Inflammatory macrophage treated with lipopolysaccharide for 1 hour (primary cell): Measurements from ENCODE around the gene GPATCH11.

Source experiments
- DNase-seq, 2 donors: peaks; one replicate each; pipeline ENCODE4 v3.0.0-alpha.2; 2020 to 2022

Gene GPATCH11

GRCh38 chr2:37083873-37084794 is at the start of gene GPATCH11, which contains the start of gene HEATR5B:
TSS of gene GPATCH11 (plus strand) at chr2:37084518. CDS start at chr2:37088382, 3,864 bp downstream.
TSS of gene HEATR5B (minus strand) at chr2:37084372. CDS start at chr2:37083414, 958 bp downstream.
- peak; percentile 96 to 97 for DNase-seq

GRCh38 chr2:37037771-37038170 is 46.5 kb upstream of the GPATCH11 start:
- no peak for DNase-seq

DNA sequence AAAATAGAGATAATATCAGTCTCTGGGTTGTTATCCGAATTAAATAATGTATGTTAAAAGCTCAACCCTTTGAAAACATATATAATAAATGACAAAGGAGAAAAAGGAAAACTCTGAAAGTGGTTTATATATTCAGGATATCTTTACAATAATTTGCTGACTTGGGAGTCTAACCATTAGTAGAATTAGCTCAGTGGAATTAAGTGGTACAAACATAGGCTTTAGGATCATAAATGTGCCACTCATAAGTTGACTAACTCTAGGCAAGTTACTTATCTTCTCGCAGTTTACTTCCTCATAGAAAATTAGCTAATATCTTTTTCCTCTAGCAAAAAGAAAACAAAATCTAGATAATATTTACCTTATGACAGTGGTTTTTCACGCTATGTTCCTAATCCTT is 44.7 kb upstream of the GPATCH11 start:
- DNase-seq, result no peak

DNA sequence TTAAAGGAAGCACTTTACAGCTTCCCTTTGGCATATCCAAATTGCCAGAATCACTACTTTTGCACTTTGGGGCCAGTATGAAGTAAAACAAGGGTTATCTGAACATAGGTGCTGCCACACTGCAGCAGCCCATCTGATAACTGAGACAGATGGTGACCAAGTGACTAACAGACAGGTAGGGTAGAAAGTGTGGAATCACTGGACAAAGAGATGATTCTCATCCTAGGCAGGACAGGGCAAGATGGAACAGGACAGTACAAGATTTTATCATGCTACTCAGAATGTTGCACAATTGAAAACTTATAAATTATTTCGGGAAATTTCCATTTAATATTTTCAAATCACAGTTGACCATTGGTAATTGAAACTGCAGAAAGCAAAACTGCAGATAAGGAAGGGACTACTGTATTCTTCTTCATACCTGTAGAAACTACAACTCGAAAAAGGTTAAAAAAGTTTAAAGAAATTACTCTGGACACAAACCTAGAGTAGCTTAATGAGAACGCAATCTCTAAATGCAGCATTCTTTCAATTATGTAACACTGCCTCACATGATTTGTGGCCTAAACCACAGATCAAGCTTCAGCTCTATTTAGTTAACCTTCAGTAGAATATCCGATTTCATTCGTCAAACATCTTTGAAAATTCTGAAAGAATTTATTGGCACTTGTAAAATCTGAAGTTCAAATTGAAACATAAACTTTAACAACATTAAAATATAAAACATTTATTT is 31.6 kb upstream of the GPATCH11 start:
- peak in 1 of 2 donors; percentile 9 for DNase-seq

DNA sequence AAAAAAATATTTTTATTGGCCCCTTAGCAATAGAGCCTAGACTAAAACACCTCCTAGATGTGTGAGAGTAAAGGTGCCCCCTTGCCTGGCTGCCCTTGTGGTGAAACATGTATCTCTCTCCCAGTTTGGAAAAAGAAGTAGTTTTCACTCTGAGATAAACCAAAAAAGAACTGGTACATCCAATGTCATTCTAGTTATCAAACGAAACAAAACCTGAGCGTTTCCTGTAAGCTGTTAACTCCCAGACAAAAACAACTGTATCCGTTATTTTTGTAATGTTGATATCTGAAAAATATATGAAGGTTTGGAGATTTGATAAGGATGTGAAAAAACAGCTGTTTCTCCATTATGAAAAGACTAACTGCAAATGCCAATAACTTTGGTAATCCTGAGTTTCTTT is 24.5 kb upstream of the GPATCH11 start:
- DNase-seq, result no peak

DNA sequence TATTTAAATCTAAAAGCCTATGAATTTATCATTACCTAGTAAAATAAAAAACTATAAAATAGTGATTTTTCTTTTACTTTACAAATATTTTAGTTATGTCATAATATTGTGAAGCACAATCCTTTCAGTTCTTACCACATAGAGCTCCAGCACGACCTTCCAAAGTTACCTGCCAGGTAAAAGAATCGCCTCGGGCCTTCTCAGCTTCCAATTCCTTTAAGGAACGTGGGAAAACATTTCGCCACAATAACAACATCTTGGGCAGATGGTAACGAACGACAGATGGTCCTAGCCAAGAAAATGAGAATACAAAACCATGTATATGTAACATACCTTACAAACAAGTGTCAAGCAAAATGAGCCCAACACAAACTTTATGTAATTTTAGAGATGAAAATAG is 23.9 kb upstream of the GPATCH11 start:
- DNase-seq, result no peak

- DNase-seq, result no peak
Observed at GRCh38 chr2:37061013-37061711, 23.2 kb upstream of the GPATCH11 start.

- DNase-seq, result no peak
Observed at GRCh38 chr2:37061776-37062175, 22.5 kb upstream of the GPATCH11 start.

DNA sequence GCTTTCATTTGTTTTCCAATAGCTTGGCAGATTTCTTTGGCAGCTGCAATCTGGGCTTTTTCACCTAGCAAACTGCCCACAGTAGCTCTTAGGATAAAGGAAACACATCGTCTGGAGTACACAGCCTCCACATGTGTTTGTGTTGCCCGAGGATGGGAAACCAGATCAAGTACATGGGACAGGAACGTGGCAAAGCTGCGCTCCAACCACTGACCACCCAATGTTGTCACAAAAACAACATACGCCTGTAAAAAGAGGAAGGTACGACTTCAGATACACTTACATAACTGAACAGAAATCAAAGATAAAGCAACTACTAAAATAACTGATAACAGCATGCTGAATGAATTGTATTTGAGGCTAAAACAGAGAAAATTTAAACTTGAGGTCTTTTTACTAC is 15.6 kb upstream of the GPATCH11 start:
- no peak for DNase-seq

- no peak for DNase-seq
Observed at GRCh38 chr2:37070931-37071330, 13.4 kb upstream of the GPATCH11 start.

GRCh38 chr2:37080266-37080665 is 4.1 kb upstream of the GPATCH11 start:
- peak; percentile 37 to 40 for DNase-seq

DNA sequence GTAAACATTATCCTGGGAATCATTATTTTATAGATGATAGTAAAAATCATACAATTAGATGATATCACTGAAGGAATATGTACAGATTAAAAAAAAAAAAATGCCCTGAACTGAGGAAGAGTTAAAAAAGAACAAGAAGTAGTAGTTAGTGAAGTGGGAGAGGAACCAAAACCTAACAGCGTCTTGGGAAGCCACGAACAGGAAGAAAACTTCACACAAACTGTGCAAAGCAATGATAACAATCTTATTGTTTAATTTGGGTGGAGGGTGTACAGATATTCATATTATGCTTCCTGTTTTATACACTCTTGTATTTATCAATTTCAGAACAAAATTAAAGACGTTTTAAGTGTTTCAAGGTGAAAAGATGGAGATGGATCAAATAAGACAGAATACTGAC is 3.6 kb upstream of the GPATCH11 start:
- peak in 1 of 2 donors; percentile 28 for DNase-seq

DNA sequence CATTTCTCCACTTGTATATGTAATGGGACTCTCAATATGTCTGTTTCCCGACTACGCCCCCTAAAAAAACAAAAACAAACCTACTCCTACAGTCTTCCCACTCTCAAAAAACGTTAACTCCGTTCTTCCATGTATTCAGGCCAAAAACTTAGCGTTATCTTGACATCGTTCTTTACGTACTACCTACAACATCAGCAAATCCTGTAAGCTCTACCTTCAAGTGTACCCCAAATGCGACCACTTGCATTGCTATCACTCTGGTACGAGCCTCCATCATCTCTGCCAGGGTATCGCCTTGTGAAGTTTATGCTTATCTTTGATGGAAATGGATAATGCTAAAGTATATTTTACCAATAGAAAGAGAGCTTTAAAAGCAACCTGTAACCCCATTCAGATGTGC is 479 bp downstream of the GPATCH11 start:
- DNase-seq, result peak in 1 of 2 donors; percentile 3

DNA sequence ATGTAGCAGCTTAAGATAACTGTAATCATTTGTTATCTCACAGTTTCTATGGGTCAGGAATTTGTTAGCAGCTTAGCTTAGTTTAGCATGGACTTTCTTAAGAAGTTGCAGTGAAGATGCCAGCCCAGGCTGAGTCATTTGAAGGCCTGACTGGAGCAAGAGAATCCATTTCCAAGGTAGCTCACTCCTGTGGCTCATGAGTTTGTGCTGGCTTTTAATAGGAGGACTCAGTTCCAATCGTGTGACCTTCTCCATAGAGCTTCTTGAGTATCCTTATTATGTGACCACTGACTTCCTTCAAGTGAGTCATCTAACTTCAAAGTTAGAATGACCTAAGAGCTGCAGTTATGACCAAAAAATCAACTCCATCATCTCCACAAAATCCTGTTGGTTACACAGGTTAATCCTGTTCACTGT is 1.4 kb downstream of the GPATCH11 start:
- DNase-seq, result peak; percentile 18 to 29

DNA sequence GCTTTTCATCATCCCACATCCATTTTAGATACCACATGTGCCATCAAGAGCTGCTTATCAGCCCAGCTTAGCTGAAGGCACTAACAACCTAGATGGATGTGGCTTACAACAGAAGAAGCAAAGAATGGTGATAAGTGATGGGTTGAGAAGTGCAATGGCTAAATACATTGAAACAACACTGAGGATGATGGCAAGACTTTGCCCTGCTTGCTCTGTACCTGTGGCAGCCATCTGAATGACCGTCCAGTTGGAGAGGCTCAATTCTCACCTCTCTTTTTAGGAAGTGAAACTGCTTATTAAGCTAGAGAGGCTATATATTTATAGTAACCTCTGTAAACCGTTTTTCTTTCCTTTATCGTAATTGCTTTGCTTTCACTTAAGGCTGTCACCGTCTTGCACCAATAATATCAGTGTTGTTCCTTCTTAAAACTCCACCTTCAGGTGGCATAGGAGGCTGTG is 5.7 kb downstream of the GPATCH11 start:
- DNase-seq, result peak in 1 of 2 donors; percentile 7

GRCh38 chr2:37091873-37092272 is 7.6 kb downstream of the GPATCH11 start:
- no peak for DNase-seq

DNA sequence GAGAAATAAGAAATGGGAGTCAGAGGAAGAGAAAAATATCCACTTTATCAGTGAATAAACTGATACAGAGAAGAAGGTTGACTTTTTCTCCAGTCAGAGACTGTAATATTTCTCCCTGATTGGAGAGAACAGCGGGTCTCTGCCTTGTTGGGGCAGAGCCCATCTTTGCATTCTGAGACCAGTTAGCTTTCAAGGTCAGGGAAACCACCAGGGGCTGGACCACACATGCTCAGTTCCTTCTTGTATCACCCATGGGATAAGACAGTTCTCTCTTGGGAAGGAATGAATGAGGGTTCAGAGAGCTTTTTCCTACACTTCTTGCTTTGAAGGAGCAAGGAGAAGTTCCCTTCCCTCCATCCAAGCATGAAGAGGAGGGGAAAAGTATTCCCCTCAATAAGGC is 12.2 kb downstream of the GPATCH11 start:
- no peak for DNase-seq

- DNase-seq, result no peak
Observed at GRCh38 chr2:37098416-37099118, 14.2 kb downstream of the GPATCH11 start.

DNA sequence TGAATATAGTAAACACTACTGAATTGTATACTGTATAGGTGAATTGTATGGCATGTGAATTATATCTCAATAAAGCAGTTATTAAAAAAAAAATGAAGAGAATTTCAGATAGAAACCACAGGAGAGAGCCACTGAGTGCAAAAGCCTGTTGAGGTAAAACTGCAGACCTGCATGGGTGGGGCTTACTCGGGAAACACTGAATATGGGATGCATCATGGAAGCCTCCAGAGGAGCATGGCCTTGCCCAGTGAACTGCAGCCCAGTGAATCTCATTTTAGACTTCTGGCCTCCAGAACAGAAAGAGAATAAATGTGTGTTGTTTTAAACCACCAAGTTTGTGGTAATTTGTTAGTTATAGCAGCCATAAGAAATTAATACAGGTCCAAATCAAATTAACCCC is 15.7 kb downstream of the GPATCH11 start:
- DNase-seq, result no peak

- DNase-seq, result no peak
Observed at GRCh38 chr2:37102588-37102987, 18.3 kb downstream of the GPATCH11 start.

GRCh38 chr2:37104178-37104577 is 19.9 kb downstream of the GPATCH11 start:
- no peak for DNase-seq

GRCh38 chr2:37105150-37105549 is 20.8 kb downstream of the GPATCH11 start:
- DNase-seq, result no peak
